HepG2 (cell line): ENCODE data around the gene SF3B6. TPM values are rescaled to one million over a fixed set of nuclear protein-coding genes. Genes with fewer than 3 reads are reported as not detected.

Experiments
- BORCS8-MEF2B ChIP-seq: sonication (generic); formaldehyde crosslinking; IDR thresholded peaks from 2 replicates; pipeline ENCODE4 v1.8.0; 2022; ENCODE audit warnings: mild to moderate bottlenecking, missing genetic modification reagents
- CENPX ChIP-seq: sonication (generic); formaldehyde crosslinking; IDR thresholded peaks from 2 replicates; pipeline ENCODE4 v1.9.0; 2021; ENCODE audit warnings: mild to moderate bottlenecking, missing genetic modification reagents, moderate library complexity
- FOXO1 ChIP-seq: sonication (generic); formaldehyde crosslinking; IDR thresholded peaks from 2 replicates; pipeline ENCODE4 v1.4.0; 2020; ENCODE audit warnings: missing genetic modification reagents
- GZF1 ChIP-seq: sonication (generic); formaldehyde crosslinking; IDR thresholded peaks from 2 replicates; pipeline ENCODE4 v1.5.1; 2020; ENCODE audit warnings: mild to moderate bottlenecking, missing genetic modification reagents
- HOXD1 ChIP-seq: sonication (generic); formaldehyde crosslinking; IDR thresholded peaks from 2 replicates; pipeline ENCODE4 v1.5.0; 2020; ENCODE audit warnings: missing genetic modification reagents
- LCORL ChIP-seq, 2 experiments: fragments of 450-650 bp in 1 of 2; sonication (generic) in 1 of 2; formaldehyde crosslinking in 1 of 2; IDR thresholded peaks; 2 replicates each; pipeline versions ENCODE4 v1.5.0 to v1.6.1; 2017 to 2020; ENCODE audit warnings: antibody characterized with exemption in 1 of 2, missing genetic modification reagents in 1 of 2
- MED8 ChIP-seq: sonication (generic); formaldehyde crosslinking; IDR thresholded peaks from 2 replicates; pipeline ENCODE4 v1.8.1; 2023; ENCODE audit warnings: mild to moderate bottlenecking, missing genetic modification reagents; ENCODE audit not compliant: insufficient replicate concordance
- REL ChIP-seq: sonication (generic); formaldehyde crosslinking; conservative IDR thresholded peaks from 2 replicates; pipeline ENCODE4 v1.8.0; 2022; ENCODE audit warnings: mild to moderate bottlenecking, missing genetic modification reagents, moderate library complexity
- RXRA ChIP-seq: sonication (generic); formaldehyde crosslinking; IDR thresholded peaks from 2 replicates; pipeline ENCODE4 v1.5.1; 2020; ENCODE audit warnings: missing genetic modification reagents
- SMARCC2 ChIP-seq: fragments of 450-650 bp; IDR thresholded peaks from 2 replicates; pipeline ENCODE4 v1.6.1; 2017; ENCODE audit warnings: antibody characterized with exemption, mild to moderate bottlenecking
- STAG1 ChIP-seq: sonication (generic); formaldehyde crosslinking; IDR thresholded peaks from 2 replicates; pipeline ENCODE4 v1.4.0; 2020; ENCODE audit warnings: missing genetic modification reagents
- ZC3H13 ChIP-seq: sonication (generic); formaldehyde crosslinking; IDR thresholded peaks from 2 replicates; pipeline ENCODE4 v1.8.1; 2023; ENCODE audit warnings: mild to moderate bottlenecking, missing genetic modification reagents, moderate library complexity
- ZNF256 ChIP-seq: sonication (generic); formaldehyde crosslinking; conservative IDR thresholded peaks from 2 replicates; pipeline ENCODE4 v1.4.0; 2020; ENCODE audit warnings: missing genetic modification reagents
- ZNF33B ChIP-seq: sonication (generic); formaldehyde crosslinking; IDR thresholded peaks from 2 replicates; pipeline ENCODE4 v1.5.1; 2020; ENCODE audit warnings: mild to moderate bottlenecking, missing genetic modification reagents
- ZNF841 ChIP-seq: sonication (generic); formaldehyde crosslinking; IDR thresholded peaks from 2 replicates; pipeline ENCODE4 v1.8.1; 2023; ENCODE audit warnings: missing genetic modification reagents, borderline replicate concordance
- polyA plus RNA-seq, 8 experiments: library from polyadenylated mRNA; depleted of rRNA in 3 of 8; stranded (reverse) in 7 of 8; unstranded in 1 of 8; fragments of >200 nt; fragmentation: Illumina TruSeq in 4 of 8; extraction: Trizol in 4 of 8; gene quantifications; 2 replicates each; pipeline versions ENCODE4 v1.2.1 to v1.2.3, GENCODE V29; 2011 to 2016; ENCODE audit warnings: low read depth in 4 of 8, missing spikeins in 1 of 8, mixed read lengths in 1 of 8; ENCODE audit not compliant: insufficient read depth in 1 of 8
- total RNA-seq, 5 experiments: library from RNA; depleted of rRNA; stranded (reverse); fragments of >200 nt; fragmentation: Illumina TruSeq; extraction: Trizol; gene quantifications; 2 replicates each; pipeline ENCODE4 v1.2.3, GENCODE V29; 2016; ENCODE audit warnings: low read depth in 1 of 5
- TF ChIP-seq, protein P1 (sequence below): fragments of 450-650 bp; IDR thresholded peaks from 2 replicates; pipeline ENCODE4 v1.6.1; 2017; ENCODE audit warnings: mild to moderate bottlenecking
- TF ChIP-seq, protein P2 (sequence below): sonication (generic); formaldehyde crosslinking; IDR thresholded peaks from 2 replicates; pipeline ENCODE4 v1.8.0; 2022; ENCODE audit warnings: low read depth, missing genetic modification reagents
- TF ChIP-seq, protein P3 (sequence below): IDR thresholded peaks from 2 replicates; pipeline ENCODE4 v1.6.1; 2012; ENCODE audit warnings: low read length, improper control_type of control experiment

The SF3B6 gene
- total and polyA plus RNA-seq, 2 of the 13 experiments (the other 11 are each of a cell fraction or from before 2014, with no cell fraction given) = 177 to 182 TPM

DNA sequence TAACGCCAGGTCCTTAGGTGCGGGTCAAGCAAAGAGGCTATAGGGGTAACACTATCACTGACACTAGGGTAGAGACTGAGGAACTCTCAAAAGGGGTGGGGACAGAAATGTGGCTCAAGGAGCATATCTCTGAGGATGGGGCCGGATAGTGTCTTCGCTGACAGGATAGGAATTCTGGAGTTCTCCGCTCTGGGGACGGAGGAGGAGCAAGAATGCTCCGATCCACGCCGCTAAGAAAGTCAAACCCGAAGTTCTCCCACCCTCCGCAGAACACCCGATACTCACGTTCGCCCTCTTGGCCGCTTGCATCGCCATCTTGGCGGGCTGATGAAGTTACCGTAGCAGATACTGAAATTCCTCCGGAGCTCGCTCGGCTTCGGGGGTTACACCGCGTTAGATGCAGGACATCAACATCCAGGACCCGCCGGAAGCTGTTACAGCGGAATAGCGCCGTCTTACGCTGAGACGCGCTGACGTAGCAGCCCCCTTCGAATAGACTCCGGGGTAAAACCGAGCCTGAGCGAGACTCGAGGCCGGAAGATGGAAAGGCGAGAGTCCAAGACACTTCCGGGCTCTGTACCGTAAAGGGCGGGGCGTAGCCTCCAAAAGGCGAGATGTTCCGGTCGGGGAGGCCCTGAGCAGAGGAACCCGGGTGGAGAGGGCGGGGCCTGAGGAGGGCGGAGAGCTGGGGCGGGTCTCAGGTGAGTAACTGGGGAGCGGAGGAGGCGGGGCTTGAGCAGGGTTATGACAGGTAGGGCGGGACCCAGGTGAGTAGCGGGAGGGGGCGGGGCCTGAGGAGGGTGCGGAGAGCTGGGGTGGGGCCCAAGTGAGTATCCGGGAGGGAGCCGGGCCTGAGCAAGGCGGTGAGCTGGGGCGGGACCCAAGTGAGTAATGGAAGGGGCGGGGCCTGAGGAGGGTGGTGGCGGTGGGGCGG lies at the start of gene SF3B6 (continued):
- TF ChIP-seq, protein P1, sequence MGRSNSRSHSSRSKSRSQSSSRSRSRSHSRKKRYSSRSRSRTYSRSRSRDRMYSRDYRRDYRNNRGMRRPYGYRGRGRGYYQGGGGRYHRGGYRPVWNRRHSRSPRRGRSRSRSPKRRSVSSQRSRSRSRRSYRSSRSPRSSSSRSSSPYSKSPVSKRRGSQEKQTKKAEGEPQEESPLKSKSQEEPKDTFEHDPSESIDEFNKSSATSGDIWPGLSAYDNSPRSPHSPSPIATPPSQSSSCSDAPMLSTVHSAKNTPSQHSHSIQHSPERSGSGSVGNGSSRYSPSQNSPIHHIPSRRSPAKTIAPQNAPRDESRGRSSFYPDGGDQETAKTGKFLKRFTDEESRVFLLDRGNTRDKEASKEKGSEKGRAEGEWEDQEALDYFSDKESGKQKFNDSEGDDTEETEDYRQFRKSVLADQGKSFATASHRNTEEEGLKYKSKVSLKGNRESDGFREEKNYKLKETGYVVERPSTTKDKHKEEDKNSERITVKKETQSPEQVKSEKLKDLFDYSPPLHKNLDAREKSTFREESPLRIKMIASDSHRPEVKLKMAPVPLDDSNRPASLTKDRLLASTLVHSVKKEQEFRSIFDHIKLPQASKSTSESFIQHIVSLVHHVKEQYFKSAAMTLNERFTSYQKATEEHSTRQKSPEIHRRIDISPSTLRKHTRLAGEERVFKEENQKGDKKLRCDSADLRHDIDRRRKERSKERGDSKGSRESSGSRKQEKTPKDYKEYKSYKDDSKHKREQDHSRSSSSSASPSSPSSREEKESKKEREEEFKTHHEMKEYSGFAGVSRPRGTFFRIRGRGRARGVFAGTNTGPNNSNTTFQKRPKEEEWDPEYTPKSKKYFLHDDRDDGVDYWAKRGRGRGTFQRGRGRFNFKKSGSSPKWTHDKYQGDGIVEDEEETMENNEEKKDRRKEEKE = no peak
- TF ChIP-seq ZNF841 (CRISPR knock-in tag) (no peak), GZF1 (CRISPR knock-in tag) (no peak), FOXO1 (CRISPR knock-in tag) (peak; percentile 86), HOXD1 (CRISPR knock-in tag) (peak; percentile 95), ZNF256 (CRISPR knock-in tag) (peak; percentile 71), LCORL (IDR thresholded peaks at IDR 0.05) (no peak), LCORL (CRISPR knock-in tag; IDR thresholded peaks at IDR 0.05) (peak; percentile 65), STAG1 (no peak; the same call in 1 of the 2 replicates), SMARCC2 (no peak), ZC3H13 (CRISPR knock-in tag) (peak; percentile 86), CENPX (CRISPR knock-in tag) (no peak), REL (no peak), MED8 (peak; percentile 88), RXRA (CRISPR knock-in tag) (peak; percentile 90), BORCS8-MEF2B (CRISPR knock-in tag) (peak; percentile 98), ZNF33B (CRISPR knock-in tag) (peak; percentile 92)
- TF ChIP-seq, protein P2, sequence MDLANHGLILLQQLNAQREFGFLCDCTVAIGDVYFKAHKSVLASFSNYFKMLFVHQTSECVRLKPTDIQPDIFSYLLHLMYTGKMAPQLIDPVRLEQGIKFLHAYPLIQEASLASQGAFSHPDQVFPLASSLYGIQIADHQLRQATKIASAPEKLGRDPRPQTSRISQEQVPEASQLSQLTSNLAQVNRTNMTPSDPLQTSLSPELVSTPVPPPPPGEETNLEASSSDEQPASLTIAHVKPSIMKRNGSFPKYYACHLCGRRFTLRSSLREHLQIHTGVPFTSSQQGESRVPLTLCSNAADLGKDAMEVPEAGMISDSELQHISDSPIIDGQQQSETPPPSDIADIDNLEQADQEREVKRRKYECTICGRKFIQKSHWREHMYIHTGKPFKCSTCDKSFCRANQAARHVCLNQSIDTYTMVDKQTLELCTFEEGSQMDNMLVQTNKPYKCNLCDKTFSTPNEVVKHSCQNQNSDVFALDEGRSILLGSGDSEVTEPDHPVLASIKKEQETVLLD (CRISPR knock-in tag) = peak; percentile 97
- TF ChIP-seq, protein P3, sequence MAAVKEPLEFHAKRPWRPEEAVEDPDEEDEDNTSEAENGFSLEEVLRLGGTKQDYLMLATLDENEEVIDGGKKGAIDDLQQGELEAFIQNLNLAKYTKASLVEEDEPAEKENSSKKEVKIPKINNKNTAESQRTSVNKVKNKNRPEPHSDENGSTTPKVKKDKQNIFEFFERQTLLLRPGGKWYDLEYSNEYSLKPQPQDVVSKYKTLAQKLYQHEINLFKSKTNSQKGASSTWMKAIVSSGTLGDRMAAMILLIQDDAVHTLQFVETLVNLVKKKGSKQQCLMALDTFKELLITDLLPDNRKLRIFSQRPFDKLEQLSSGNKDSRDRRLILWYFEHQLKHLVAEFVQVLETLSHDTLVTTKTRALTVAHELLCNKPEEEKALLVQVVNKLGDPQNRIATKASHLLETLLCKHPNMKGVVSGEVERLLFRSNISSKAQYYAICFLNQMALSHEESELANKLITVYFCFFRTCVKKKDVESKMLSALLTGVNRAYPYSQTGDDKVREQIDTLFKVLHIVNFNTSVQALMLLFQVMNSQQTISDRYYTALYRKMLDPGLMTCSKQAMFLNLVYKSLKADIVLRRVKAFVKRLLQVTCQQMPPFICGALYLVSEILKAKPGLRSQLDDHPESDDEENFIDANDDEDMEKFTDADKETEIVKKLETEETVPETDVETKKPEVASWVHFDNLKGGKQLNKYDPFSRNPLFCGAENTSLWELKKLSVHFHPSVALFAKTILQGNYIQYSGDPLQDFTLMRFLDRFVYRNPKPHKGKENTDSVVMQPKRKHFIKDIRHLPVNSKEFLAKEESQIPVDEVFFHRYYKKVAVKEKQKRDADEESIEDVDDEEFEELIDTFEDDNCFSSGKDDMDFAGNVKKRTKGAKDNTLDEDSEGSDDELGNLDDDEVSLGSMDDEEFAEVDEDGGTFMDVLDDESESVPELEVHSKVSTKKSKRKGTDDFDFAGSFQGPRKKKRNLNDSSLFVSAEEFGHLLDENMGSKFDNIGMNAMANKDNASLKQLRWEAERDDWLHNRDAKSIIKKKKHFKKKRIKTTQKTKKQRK = no peak
